ENCODE data around the gene TAAR2.
"Not testable (repeated sequence)": the region's sequence is repeated elsewhere in the genome, so short reads cannot be mapped to it uniquely, and the experiment has no call there.

TAAR2 gene, protein sequence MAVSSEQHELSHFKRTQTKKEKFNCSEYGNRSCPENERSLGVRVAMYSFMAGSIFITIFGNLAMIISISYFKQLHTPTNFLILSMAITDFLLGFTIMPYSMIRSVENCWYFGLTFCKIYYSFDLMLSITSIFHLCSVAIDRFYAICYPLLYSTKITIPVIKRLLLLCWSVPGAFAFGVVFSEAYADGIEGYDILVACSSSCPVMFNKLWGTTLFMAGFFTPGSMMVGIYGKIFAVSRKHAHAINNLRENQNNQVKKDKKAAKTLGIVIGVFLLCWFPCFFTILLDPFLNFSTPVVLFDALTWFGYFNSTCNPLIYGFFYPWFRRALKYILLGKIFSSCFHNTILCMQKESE

DNA sequence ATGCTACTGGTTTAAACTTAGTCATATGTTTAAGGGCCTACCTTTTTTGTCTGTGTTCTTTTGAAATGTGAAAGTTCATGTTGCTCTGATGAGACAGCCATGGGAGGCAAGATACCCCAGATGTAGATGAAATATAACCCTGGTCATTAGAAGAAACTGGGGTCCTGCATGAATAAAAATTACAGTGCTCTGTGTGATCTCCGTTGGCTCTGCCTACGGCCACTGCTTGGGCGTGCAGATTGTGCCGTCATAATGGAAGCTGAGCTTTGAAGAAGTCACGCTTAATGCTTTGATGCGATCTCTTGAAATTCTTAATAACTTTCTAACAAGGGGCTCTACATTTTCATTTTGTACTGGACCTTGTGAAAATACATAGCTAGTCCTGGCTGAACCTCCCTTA lies at the start of gene TAAR2:
Gene TAAR2 (minus strand): TSS at position 101 of the 400 bp plus-strand sequence. CDS start 0 bp downstream, at position 101.
- DNase-seq (ENCODE audit: low read depth in 1 of 2, low spot score in 1 of 2), result no peak

DNA sequence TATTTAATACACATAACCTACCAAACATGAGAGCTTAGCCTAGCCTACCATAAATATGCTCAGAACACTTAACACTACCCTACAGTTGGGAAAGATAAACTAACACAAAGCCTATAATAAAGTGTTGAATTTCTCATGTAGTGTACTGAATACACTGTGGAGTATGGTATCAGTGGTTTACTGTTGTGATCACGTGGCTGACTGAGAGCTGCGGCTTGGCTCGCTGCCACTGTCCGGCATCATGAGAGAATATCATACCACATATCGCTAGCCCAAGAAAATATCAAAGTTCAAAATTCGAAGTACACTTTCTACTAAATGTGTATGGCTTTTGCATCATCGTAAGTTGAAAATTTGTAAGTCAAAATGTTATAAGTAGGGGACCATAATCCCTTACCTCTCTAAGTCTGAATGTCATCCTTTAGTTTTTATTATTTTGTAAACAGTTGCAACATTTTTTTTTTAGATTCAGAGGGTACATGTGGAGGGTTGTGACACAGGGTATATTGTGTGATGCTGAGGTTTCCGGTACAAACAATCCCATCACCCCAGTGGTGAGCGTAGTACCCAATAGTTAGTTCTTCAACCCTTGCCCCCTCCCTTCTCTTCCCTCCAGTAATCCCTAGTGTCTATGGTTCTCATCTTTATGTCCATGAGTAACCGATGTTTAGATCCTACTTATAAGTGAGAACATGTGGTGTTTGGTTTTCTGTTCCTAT lies 49.5 kb upstream of the TAAR2 start:
- DNase-seq (ENCODE audit: low read depth in 1 of 2, low spot score in 1 of 2), result no peak

DNA sequence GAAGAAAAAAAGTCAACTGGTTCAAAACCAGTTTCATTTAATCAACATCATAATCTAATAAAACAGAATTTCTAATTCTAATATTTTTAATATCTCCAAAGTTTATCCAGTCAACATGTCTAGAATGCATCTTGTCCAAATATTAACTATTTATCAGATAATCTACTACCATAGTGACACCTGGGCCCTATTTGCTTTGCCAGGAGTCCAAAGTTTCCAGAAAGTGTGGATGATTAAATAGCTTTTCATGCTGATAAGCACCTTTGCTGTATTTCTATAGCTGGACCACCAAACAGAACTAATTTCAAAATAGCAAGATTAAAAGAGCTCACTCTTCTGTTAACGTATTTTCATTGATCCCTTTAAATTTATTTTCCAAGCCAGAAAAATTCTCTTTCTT lies 47.2 kb upstream of the TAAR2 start:
- no peak for DNase-seq (ENCODE audit: low read depth in 1 of 2, low spot score in 1 of 2)

DNA sequence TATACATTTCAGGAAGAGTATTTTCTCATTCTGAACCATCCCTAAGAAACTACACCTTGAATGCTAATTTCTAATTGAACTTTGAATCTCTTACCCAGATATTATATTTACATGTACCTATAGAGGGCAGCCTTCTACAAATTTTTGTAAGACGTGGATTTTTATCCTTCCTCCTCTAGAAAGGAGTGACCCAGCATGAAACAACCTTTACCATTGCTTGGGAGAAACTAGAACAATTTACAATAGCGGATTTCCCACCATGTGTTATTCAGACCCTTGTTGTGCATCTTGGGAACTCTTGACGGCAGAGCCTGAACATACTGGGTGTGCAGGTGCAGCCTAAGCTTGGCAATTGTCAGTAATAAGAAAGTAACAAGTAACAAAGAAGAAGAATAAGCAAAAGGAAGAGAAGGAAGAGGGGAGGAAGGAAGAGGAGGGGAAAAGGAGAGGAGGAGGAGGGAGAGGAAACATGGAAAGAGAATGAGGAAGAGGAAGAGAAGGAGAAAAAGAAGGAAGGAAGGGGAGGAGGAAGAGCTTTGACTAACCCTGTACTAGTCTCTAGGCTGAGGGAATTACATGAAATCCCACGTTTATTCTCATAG lies 45.7 kb upstream of the TAAR2 start:
- DNase-seq (ENCODE audit: low read depth in 1 of 2, low spot score in 1 of 2), result no peak

DNA sequence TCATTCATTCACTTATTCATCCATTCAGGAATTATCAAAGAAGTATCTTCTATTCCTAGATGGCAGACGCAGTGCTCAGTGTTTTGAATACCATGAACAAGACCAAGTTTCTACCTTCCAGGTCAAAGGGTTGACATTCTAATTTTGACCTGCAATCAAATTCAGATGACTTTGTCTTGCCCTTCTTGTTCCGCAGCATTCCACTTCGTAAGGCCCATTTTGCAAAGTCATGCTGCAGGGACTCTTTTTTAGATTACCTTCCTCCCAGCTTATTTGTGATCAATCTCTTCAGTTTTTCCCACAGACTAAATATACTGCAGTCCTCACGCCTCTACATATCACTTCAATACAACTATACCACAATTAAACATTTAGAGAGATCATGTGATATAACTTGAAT lies 42.0 kb upstream of the TAAR2 start:
- no peak for DNase-seq (ENCODE audit: low read depth in 1 of 2, low spot score in 1 of 2)

DNA sequence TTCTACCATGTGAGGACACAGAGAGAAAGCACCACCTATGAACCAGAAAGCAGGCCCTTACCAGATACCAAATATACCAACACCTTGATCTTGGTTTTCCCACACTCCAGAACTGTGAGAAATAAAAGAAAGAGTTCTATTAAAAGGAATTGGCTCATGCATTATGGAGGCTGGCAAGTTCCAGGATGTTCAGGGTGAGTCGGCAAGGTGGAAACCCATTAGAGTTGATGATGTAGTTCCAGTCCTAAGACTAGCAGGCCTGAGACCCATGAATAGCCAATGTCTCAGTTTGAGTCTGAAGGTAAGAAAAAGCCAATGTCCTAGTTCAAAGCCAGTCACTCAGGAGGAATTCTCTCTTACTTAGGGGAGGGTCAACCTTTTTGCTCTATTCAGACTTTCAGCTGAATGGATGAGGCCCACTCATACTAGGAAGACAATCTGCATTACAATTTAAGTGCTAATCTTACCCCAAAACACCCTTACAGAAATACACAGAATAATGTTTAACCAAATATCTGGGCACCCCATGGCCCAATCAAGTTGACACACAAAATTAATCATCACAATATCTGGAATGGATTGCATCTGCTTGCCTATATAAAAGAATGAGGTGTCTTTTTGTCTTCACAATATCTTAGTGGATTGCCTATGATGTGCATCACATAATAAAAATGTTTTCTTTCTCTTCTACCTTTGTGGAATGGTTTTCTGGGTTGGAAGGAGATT lies 40.4 kb upstream of the TAAR2 start:
- DNase-seq (ENCODE audit: low read depth in 1 of 2, low spot score in 1 of 2), result no peak

DNA sequence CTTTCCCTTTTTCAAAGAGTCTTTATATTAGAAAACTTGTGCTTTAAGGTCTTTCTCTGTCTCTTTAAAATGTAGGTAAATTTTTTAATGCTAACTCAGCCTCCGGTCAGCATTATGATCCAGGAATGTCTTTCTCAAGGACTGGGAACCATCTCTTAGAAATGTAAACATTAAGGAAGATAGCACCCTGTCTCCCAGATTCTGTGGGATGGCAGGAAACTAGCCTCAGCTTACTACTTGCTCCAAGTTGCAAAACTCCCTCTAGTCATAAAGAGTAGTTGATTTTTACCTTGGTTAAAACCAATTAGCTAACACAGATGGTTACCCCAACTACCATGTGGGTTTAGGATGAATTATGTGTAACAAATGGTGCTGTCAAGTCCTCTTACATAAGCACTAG lies 39.6 kb upstream of the TAAR2 start:
- DNase-seq (ENCODE audit: low read depth in 1 of 2, low spot score in 1 of 2), result no peak

DNA sequence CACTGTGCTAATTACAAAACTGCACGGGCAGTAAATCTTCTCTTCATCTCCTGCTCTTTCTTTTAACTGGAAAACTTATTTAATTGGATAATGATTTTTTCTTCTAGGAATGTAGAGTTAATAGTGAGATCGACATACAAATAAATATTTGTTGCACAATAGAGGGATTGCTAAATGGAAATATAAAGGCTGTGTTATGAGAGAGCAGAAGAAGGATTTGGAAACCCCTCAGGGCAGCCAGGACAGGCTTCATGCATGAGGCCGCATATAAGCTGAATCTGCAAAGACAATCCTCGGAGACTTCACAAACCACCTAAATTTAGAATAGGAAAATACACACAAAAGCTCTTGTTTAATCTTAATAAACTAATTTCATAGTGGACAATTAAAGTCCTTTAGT lies 37.8 kb upstream of the TAAR2 start:
- DNase-seq (ENCODE audit: low read depth in 1 of 2, low spot score in 1 of 2), result no peak

DNA sequence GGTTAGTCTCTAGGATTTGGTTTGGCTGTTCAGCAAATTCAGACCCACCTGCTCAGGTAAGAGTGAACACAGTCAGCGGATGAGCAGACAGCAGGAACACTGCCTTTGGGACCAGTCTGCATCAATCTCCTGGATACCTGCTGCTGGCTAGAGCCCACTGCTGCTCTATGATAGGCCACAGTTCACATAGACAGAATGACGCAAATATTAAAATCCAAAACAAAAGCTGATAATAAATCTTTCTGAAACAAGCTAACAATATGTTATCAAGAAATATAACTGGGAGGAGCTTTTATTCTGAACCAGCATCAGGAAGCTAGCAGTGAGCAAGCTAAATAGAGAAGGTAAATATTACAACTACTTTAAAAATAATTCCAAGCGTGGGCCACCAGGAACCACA lies 35.0 kb upstream of the TAAR2 start, which contains the start of gene TAAR1:
Gene TAAR1 (minus strand): TSS at position 101 of the 400 bp plus-strand sequence. CDS start 13,179 bp downstream, outside the sequence.
- DNase-seq (ENCODE audit: low read depth in 1 of 2, low spot score in 1 of 2), result no peak

DNA sequence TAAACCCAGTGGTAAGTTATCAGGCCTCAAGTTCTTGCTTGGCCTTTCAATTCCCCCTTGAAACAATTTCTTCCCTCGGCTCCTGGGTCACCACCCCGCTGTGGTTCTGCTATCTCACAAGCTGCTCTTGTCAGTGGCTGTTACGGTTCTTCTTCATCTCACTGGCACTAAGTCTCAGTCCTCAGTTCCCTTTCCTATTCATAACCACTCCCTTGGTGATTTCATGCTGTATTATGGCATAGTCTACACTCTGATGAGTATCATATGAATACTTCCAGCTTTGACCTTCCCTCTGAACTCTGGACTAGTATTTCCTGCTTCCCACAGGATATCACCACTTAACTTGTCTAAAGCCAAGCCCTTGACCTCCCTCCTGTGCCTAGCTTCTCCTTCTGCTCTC lies 27.0 kb upstream of the TAAR2 start:
- no peak for DNase-seq (ENCODE audit: low read depth in 1 of 2, low spot score in 1 of 2)

DNA sequence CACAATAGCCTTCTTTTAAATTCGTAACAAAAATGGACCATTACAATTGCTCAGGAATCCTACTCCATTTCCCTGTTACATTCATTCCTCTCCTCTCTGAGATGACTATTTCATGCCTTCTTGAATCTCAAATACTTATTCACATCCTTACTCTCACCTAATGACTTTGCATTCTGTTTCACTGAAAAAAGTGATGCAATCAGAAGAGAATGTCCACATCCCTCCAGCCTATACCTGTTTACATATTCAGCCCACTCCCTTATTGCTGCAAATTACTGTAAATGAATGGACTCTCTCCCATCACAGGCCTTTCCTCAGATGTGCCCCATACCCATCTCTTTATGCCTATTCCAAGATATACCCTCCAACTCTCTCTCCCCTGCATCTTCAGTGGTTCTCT lies 26.4 kb upstream of the TAAR2 start:
- no peak for DNase-seq (ENCODE audit: low read depth in 1 of 2, low spot score in 1 of 2)

DNA sequence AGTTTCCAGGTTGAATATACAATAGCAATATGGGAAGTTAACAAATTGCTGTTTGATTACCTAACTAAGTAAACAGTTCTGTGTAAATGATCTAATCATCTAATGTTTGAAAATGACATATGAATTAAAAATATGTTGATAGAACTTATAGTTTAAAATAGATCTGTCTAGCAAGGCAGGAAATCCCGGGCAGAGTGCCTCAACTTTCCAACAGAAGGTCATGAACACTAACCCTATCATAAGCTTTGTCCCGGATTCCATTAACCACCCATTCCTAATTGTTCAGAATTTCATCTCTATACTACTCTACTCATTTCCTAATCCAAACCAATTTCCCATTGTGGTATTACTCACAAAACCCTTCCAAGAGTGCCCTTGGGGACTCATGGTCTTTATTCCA lies 24.8 kb upstream of the TAAR2 start:
- no peak for DNase-seq (ENCODE audit: low read depth in 1 of 2, low spot score in 1 of 2)

DNA sequence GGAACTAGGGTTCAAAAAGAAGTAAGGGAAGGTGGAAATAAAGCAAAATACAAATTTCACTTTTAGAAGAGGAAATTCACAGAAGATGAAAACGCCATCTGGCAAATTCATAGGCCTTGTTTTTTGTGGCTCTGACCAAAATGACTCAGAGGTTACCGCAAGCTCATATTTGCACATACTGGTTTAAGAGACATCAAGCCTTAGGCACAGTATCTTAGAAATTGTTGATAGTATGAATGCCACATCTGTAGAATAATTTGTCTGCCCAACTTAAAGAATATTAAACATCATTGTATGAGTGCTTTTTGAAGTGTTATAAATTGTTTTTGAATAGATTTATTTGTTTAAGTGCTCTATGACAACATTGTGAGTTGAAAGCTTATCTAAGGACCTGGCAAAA lies 24.3 kb upstream of the TAAR2 start:
- no peak for DNase-seq (ENCODE audit: low read depth in 1 of 2, low spot score in 1 of 2)

DNA sequence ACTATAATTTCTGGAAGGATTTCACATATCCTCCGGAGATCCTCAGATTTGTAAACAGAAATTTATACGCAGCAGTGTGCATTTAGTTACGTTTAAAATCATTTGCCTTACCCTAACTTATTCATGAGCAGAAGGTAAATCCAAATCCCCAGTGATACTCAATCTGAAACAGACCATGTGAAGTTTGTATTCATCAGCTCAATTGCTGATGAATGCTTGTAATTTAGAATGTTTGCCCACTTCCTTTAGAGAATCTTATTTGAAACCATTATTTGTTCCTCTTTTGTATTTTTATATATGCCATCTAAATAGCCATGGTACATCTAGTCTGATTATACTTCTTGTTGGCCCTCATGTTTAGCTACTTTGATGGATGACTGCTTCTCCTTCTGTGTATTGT lies 19.5 kb upstream of the TAAR2 start:
- no peak for DNase-seq (ENCODE audit: low read depth in 1 of 2, low spot score in 1 of 2)

DNA sequence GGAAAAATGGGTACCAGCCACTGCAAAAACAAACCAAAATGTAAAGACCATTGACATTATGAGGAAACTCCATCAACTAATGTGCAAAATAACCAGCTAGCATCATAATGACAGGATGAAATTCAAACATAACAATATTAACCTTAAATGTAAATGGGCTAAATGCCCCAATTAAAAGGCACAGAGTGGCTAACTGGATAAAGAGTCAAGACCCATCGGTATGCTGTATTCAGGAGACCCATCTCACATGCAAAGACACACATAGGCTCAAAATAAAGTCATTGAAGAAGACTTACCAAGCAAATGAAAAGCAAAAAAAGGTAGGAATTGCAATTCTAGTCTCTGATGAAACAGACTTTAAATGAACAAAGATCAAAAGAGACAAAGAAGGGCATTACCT lies 13.1 kb upstream of the TAAR2 start:
- not testable (repeated sequence) for DNase-seq (ENCODE audit: low read depth in 1 of 2, low spot score in 1 of 2)

DNA sequence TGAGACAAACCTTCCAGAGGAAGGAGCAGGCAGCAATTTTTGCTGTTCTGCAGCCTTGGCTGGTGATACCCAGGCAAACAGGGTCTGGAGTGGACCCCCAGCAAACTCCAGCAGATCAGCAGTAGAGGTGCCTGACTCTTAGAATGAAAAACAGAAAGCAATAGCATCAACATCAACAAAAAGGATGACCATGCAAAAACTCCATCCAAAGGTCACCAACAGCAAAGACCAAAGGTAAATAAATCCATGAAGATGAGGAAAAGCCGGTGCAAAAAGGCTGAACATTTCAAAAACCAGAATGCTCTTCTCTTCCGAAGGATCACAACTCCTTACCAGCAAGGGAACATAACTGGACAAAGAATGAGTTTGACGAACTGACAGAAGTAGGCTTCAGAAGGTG lies 11.8 kb upstream of the TAAR2 start:
- not testable (repeated sequence) for DNase-seq (ENCODE audit: low read depth in 1 of 2, low spot score in 1 of 2)

DNA sequence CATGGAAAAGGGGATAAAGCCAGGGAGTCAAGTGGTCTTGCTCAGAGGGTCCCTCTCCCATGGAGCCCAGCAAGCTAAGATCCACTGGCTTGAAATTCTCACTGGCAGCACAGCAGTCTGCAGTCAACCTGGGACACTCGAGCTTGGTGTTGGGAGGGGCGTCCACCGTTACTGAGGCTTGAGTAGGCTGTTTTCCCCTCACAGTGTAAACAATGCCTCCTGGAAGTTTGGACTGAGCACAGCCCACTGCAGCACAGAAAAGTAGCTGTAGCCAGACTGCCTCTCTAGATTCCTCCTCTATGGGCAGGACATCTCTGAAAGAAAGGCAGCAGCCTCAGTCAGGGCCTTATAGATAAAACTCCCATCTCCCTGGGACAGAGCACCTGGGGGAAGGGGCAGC lies 11.2 kb upstream of the TAAR2 start:
- DNase-seq (ENCODE audit: low read depth in 1 of 2, low spot score in 1 of 2), result not testable (repeated sequence)

DNA sequence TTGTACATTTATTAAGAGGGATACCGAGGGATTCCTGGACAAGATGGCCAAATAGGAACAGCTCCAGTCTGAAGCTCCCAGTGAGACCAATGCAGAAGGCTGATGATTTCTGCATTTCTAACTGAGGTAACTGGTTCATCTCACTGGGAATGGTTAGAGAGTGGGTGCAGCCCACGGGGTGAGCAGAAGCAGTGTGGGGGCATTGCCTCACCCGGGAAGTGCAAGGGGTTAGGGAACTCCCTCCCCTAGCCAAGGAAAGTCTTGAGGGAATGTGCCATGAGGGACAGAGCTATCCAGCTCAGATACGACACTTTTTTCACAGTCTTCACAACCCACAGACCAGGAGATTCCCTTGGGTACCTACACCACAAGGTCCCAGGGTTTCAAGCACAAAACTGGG lies 10.7 kb upstream of the TAAR2 start:
- no peak for DNase-seq (ENCODE audit: low read depth in 1 of 2, low spot score in 1 of 2)

DNA sequence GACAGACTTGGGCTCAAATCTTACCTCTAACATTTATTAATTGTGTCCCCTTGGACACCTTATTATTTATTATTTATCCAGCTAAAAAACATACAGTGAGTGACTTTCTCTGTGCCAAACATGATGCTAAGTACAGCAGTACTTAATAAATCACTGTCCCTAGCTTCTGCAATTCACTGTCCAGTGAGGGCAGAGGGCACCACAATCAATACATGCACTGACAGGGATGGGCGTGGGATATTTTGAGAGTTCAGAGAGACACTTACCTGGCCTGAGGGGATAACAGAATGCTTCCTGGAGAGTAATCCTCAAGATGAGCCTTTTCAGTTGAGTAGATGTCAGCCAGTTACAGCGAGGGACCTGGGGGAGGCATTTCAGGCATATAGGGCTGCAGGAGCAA lies 9.3 kb upstream of the TAAR2 start:
- DNase-seq (ENCODE audit: low read depth in 1 of 2, low spot score in 1 of 2), result no peak

DNA sequence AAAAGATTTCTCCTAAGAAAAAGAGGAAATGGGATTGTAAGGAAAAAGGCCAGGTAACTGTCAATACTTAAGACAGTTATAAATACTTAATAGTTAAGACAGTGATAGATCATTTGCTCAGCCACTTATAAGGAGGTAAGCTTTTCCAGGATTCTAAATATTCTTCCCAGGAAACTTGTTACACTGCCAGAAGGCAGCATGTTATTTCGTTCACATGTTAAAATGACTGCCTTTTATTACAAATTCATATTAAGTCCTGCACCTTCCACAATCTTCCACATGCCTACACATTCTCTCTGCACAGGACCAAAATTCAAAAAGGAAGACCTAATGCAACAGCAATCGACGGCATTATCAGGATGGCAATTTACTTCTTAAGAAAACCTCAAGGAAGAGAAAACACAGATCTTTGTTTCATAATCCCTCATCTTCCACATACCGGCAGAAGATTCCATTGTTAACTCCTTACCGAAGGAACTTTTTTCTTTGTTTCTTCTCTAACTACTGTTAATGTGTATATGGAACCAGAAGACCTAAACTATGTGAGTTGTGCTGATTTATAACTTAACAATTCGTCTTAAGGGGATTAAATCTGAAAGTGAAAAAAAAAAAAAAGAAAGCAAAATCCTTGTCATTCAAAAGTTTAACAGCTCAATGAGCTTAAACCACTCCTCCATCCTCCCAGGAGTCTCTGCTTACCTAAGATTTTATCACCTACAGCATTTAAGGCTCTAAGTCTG lies 799 bp downstream of the TAAR2 start:
- no peak for DNase-seq (ENCODE audit: low read depth in 1 of 2, low spot score in 1 of 2)

DNA sequence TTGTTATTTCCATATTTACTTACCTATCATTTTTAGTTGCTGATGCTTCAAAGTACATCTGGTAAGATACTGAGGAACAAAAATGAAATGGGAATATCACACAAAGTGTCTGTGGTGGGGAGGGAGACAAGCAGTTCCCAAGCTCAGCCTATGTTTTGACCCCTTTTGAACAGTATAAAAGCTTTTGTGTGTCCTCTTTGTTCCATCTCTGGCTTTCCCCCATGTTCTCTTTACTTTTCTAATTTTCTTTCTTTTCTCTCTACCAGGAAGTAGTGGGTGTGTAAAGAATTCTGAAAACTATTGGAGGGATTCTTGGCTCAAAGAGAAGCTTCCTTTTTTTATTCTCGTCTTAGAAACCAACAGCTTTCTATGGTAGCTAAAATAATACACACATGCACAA lies 7.4 kb downstream of the TAAR2 start:
- DNase-seq (ENCODE audit: low read depth in 1 of 2, low spot score in 1 of 2), result no peak

All from activated CD4-positive, alpha-beta T cell treated with anti-CD3 and anti-CD28 coated beads, Interleukin-2, amount 50 U/mL, for 24 hours (primary cell).